Naive B cell (primary cell): ENCODE results near the gene TNRC6B. TPM values are rescaled to one million over a fixed set of nuclear protein-coding genes. Genes with fewer than 3 reads are reported as not detected.
A peak's percentile ranks its signal among the peaks of the same experiment; 100 is the strongest.
"Not testable (repeated sequence)": the region's sequence is repeated elsewhere in the genome, so short reads cannot be mapped to it uniquely, and the experiment has no call there.

Experiments used
- ATAC-seq, 2 donors: fragments of 150-1000 bp; cut with Tn5 transposase; 2 replicates each; pipeline ENCODE4 v1.10.0; 2021; ENCODE audit warnings: low read depth in 2 of 2, mild to moderate bottlenecking in 2 of 2, moderate library complexity in 2 of 2
- DNase-seq: peaks from one replicate; pipeline ENCODE4 v3.0.0; 2022
- H3K27ac Mint-ChIP-seq, 6 donors: one replicate each; pipeline ENCODE4 v1.8.0; 2020 to 2022; ENCODE audit warnings: mild to moderate bottlenecking in 6 of 6, mixed read lengths in 6 of 6, moderate library complexity in 5 of 6, inconsistent platforms in 2 of 6
- H3K27me3 Mint-ChIP-seq, 3 donors: one replicate each; pipeline ENCODE4 v1.8.0; 2021 to 2022; ENCODE audit warnings: mixed read lengths in 3 of 3, mild to moderate bottlenecking in 1 of 3
- H3K36me3 Mint-ChIP-seq, 2 donors: one replicate each; pipeline ENCODE4 v1.8.0; 2020 to 2022; ENCODE audit warnings: mixed read lengths in 2 of 2, inconsistent platforms in 1 of 2, mild to moderate bottlenecking in 1 of 2
- H3K4me1 Mint-ChIP-seq, 3 donors: one replicate each; pipeline ENCODE4 v1.8.0; 2020 to 2022; ENCODE audit warnings: mixed read lengths in 3 of 3, inconsistent platforms in 1 of 3, mild to moderate bottlenecking in 1 of 3, moderate library complexity in 1 of 3
- H3K4me3 Mint-ChIP-seq, 8 donors: one replicate each; pipeline ENCODE4 v1.8.0; 2020 to 2022; ENCODE audit warnings: mild to moderate bottlenecking in 8 of 8, mixed read lengths in 8 of 8, moderate library complexity in 8 of 8, inconsistent platforms in 2 of 8
- H3K9me3 Mint-ChIP-seq, 7 donors: one replicate each; pipeline ENCODE4 v1.8.0; 2020 to 2022; ENCODE audit warnings: mixed read lengths in 7 of 7, mild to moderate bottlenecking in 5 of 7, inconsistent platforms in 2 of 7, moderate library complexity in 1 of 7
- polyA plus RNA-seq, 6 donors: library from polyadenylated mRNA; unstranded; fragments of 300-500 nt; fragmentation: Illumina TruSeq; gene quantifications; one replicate each; pipeline ENCODE4 v1.2.3, GENCODE V29; 2021; ENCODE audit warnings: low read depth in 6 of 6

Gene TNRC6B
- polyA plus RNA-seq, 6 donors from 2014 or later = 37.3 to 171 (median 109) TPM

DNA sequence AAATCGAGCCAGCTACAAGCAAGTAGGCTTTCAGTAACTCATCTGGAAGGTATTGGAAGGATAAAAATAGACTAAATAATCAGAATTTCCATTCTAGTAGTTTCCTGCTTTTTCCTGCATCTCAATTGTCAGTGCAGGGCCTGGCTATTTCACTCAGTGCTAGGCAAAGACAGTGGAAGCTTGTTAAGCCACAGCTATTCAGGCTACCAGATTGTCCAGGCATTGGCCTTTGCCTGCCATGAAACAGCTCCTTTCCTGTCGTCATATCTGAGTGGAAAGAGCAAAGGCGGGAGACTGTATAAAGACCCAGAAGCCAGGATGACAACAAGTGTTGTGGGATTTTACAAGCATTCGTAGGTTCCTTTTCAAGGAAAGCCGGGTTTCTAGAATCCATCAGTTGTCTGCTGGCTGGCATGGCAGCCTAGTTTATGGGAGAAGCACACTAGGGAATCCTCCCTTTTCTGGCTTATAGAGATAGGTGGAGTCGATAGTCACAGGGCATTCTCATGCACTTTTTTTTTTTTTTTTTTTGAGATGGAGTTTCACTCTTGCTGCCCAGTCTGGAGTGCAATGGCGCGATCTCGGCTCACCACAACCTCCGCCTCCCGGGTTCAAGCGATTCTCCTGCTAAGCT, 2.0 kb upstream of the TNRC6B start:
- peaks cover 52 to 61% (median 55%) of the 10 kb centered on the region in 3 donors for H3K4me1 Mint-ChIP-seq
- H3K9me3 Mint-ChIP-seq = no peaks in the 10 kb centered on the region
- peak overlapping the region in 2 of 6 donors; percentile 14 to 34 for H3K27ac Mint-ChIP-seq
- no peak for DNase-seq
- H3K36me3 Mint-ChIP-seq = no peaks in the 10 kb centered on the region
- no peaks in the 10 kb centered on the region for H3K27me3 Mint-ChIP-seq
- peak overlapping the region in 1 of 8 donors; percentile 9 for H3K4me3 Mint-ChIP-seq
- no peak for ATAC-seq

DNA sequence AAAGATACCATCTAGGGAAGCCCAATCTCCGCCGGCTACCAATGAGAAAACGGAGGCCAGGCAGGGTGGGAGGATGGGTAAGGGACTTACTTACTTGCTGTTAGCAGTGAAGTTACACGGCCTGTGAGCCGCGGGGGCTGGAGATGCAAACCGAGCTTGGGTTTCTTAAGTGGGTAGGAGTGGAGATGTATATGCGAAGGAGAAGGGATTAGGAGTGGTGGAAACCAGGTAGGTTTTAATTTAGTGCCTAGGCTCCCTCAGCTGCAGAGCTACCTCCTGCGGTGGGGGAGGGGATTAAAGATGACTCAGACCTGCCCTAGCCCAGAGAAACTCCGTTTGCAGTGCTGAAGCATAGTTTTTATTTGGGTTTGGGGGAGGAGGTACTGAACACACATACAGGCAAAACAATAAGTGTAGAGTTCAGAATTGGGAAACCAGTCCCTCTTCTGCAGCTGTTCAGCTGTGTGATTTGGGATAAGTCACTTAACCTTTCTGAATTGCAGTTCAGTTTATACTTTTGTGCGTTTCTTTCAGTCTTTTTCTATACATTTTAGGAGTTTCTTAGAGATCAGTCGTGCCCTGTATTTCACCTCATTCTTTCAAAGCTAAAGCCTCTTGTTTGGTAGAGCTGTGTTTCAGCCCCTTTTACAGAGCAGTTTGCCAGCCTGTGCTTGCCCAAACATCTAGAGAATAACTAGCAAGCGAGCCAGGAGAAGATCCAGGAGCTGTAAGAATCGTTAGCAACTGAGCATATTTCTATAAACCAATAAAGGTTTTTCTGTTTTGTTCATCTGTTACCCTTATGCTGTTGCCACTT, 596 bp upstream of the TNRC6B start:
- peak; percentile 0 for DNase-seq
- H3K4me3 Mint-ChIP-seq = peak overlapping the region; percentile 3 to 95 (median 92)
- peak overlapping the region; percentile 84 to 95 (median 92) for H3K27ac Mint-ChIP-seq
- H3K4me1 Mint-ChIP-seq = peaks cover 51 to 61% (median 60%) of the 10 kb centered on the region in 3 donors
- ATAC-seq = no peak
- no peaks in the 10 kb centered on the region for H3K27me3 Mint-ChIP-seq
- H3K36me3 Mint-ChIP-seq = no peaks in the 10 kb centered on the region
- H3K9me3 Mint-ChIP-seq = no peaks in the 10 kb centered on the region

DNA sequence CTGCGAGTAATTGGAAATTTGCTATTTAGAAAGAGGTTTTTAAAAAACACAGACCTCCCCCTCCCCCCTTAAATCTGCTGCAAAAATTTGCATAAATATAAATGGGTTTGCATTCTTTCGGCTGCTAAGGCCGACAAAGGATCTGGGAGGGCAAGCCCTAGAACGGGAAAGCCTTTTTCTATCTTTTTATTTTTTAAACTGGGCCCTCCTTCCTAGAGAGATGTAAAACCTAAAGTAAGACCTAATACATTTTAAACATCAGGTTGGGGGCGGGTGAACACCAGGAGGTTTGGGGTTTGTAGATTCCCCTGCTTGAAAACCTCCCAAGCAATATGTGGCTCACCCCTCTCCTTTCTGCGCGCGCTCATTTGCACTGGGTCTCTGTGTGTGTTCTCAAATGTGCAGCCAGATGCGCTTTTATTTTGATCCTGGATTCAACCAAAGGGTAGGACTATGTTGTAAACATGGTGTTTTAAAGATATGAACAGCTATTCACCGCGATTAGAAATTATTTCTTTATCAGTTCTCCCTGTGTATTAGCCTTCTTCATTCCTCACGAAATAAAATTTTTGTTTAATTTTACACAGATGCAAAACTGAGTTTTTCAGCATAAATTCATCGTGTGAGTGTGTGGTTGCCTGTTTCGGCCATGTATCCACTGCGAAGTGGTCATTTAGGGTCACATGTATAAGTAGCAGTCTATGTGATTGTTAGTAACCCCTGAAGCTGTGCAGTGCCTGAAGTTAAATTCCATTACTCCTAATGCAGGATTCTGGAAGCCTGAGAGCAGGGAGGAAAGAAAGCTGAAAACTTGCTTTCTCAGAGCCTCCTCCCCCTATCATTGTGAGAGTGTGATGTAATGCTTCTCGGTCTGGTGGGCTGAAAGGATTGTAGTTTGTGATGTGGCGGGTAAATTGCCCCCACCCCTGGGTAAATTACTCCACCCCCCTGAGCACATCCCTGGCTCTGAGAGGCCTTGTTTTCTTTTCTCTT, 988 bp downstream of the TNRC6B start:
- Mint-ChIP-seq H3K4me1 (peaks cover 57 to 71% (median 63%) of the 10 kb centered on the region in 3 donors), H3K4me3 (peak overlapping the region; percentile 78 to 95 (median 94)), H3K27ac (peak overlapping the region; percentile 84 to 95 (median 94)), H3K9me3 (no peaks in the 10 kb centered on the region), H3K27me3 (no peaks in the 10 kb centered on the region), H3K36me3 (no peaks in the 10 kb centered on the region)
- DNase-seq = peak; percentile 37
- peak; percentile 27 to 45 for ATAC-seq

GRCh38 chr22:40179526-40179925, 1.8 kb downstream of the TNRC6B start:
- peak overlapping the region; percentile 54 to 95 (median 94) for H3K27ac Mint-ChIP-seq
- ATAC-seq (no peak), DNase-seq (no peak)
- H3K4me3 Mint-ChIP-seq = peak overlapping the region; percentile 78 to 95 (median 94)
- H3K36me3 Mint-ChIP-seq = no peaks in the 10 kb centered on the region
- no peaks in the 10 kb centered on the region for H3K9me3 Mint-ChIP-seq
- H3K4me1 Mint-ChIP-seq = peaks cover 63 to 78% (median 70%) of the 10 kb centered on the region in 3 donors
- no peaks in the 10 kb centered on the region for H3K27me3 Mint-ChIP-seq

GRCh38 chr22:40180403-40180802, 2.7 kb downstream of the TNRC6B start:
- Mint-ChIP-seq H3K27me3 (no peaks in the 10 kb centered on the region), H3K27ac (peak overlapping the region in 5 of 6 donors; percentile 5 to 87 (median 28)), H3K4me3 (peak overlapping the region in 5 of 8 donors; percentile 28 to 78 (median 57)), H3K9me3 (no peaks in the 10 kb centered on the region), H3K36me3 (no peaks in the 10 kb centered on the region), H3K4me1 (peaks cover 69 to 87% (median 78%) of the 10 kb centered on the region in 3 donors)
- no peak for DNase-seq
- no peak for ATAC-seq

GRCh38 chr22:40181323-40181722, 3.6 kb downstream of the TNRC6B start:
- peaks cover 6 to 8% of the 10 kb centered on the region in 2 donors for H3K36me3 Mint-ChIP-seq
- DNase-seq (no peak), ATAC-seq (no peak)
- peak overlapping the region in 1 of 8 donors; percentile 44 for H3K4me3 Mint-ChIP-seq
- no peaks in the 10 kb centered on the region for H3K27me3 Mint-ChIP-seq
- H3K27ac Mint-ChIP-seq = peak overlapping the region in 2 of 6 donors; percentile 69 to 80
- peaks cover 73 to 92% (median 85%) of the 10 kb centered on the region in 3 donors for H3K4me1 Mint-ChIP-seq
- no peaks in the 10 kb centered on the region for H3K9me3 Mint-ChIP-seq

GRCh38 chr22:40182231-40182835, 4.6 kb downstream of the TNRC6B start:
- Mint-ChIP-seq H3K9me3 (no peaks in the 10 kb centered on the region), H3K4me3 (peak overlapping the region in 7 of 8 donors; percentile 55 to 83 (median 74)), H3K27ac (peak overlapping the region; percentile 34 to 94 (median 80))

DNA sequence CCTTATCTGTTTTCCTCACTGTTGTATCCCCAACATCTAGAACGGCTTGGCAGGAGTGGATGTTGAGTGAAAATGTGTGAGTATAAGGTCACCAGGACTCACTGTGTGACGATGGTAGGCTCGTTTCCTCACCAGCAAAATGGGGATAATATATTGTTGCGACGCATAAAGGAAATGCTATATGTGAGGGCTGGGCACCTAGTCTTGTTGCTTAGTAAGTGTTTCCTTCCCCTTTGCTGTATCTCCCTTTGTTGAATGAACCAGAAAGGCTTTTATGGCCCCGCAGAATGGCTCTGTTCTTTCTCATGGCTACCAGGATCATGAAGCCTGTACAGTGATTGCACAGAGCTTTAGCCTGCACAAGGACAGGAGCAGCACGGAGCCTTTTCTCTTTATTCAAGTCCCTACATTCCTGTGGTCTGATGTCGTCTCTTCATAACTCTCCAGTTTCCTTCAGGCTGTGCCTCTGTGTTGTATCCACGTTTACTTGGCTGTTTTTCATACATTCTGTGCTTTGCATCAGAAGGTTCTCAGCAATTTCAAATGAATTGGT, 5.4 kb downstream of the TNRC6B start:
- no peaks in the 10 kb centered on the region for H3K27me3 Mint-ChIP-seq
- DNase-seq = peak; percentile 19
- peaks cover 56 to 87% (median 67%) of the 10 kb centered on the region in 3 donors for H3K4me1 Mint-ChIP-seq
- peak overlapping the region; percentile 44 to 83 (median 67) for H3K4me3 Mint-ChIP-seq
- H3K36me3 Mint-ChIP-seq = peaks cover 6 to 8% of the 10 kb centered on the region in 2 donors
- ATAC-seq = peak; percentile 60 to 73
- no peaks in the 10 kb centered on the region for H3K9me3 Mint-ChIP-seq
- peak overlapping the region; percentile 71 to 94 (median 80) for H3K27ac Mint-ChIP-seq

More at GRCh38 chr22:40182231-40182835, 4.6 kb downstream of the TNRC6B start:
- H3K36me3 Mint-ChIP-seq = peaks cover 6 to 8% of the 10 kb centered on the region in 2 donors
- H3K4me1 Mint-ChIP-seq = peaks cover 63 to 84% (median 75%) of the 10 kb centered on the region in 3 donors
- DNase-seq (no peak), ATAC-seq (no peak)
- no peaks in the 10 kb centered on the region for H3K27me3 Mint-ChIP-seq

DNA sequence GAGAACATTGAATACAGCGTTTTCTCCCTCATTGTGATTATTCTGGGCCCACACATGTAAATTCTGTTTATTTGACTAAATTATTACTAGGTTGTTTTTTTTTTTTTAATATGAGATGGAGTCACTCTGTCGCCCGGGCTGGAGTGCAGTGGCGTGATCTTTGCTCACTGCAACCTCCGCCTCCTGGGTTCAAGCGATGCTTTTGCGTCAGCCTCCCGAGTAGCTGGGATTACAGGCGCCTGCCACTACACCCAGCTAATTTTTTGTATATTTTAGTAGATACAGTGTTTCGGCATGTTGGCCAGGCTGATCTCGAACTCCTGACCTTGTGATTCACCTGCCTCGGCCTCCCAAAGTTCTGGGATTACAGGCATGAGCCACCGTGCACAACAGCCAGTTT, 5.9 kb downstream of the TNRC6B start:
- H3K9me3 Mint-ChIP-seq, H3K36me3 Mint-ChIP-seq, DNase-seq, H3K27me3 Mint-ChIP-seq, ATAC-seq: not testable (repeated sequence)
- Mint-ChIP-seq H3K4me3 (peak overlapping the region in 4 of 8 donors; percentile 55 to 83 (median 59)), H3K4me1 (peaks cover 54 to 88% (median 70%) of the 10 kb centered on the region in 3 donors), H3K27ac (peak overlapping the region in 3 of 6 donors; percentile 71 to 80 (median 72))

- ATAC-seq (no peak), DNase-seq (no peak)
- H3K27ac Mint-ChIP-seq = peak overlapping the region in 4 of 6 donors; percentile 10 to 29 (median 12)
- H3K4me3 Mint-ChIP-seq = no peak overlapping the region
- no peaks in the 10 kb centered on the region for H3K27me3 Mint-ChIP-seq
- H3K36me3 Mint-ChIP-seq = peaks cover 13 to 18% of the 10 kb centered on the region in 2 donors
- peaks cover 46 to 80% (median 56%) of the 10 kb centered on the region in 3 donors for H3K4me1 Mint-ChIP-seq
- H3K9me3 Mint-ChIP-seq = no peaks in the 10 kb centered on the region
These were observed 9.7 kb downstream of the TNRC6B start for GRCh38 chr22:40187389-40187788.

DNA sequence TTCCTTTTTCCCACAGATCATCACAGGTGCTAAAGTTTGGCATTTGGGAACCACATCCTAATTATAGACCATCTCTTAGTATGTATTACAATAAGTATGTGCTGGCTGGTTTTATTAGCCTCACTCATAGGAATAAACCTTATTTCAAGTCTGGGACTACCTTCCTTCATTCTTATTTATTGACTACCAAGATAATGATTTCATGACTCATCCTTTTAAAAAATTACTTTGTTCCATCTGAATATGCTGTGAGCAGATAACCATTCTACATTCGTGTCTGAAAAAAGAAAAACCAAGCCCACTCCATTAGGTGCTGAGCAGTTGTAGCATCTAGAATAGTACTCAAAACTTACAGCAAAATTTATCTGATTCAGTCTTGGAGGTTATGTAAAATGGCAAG, 12.3 kb downstream of the TNRC6B start:
- H3K27ac Mint-ChIP-seq = peak overlapping the region in 2 of 6 donors; percentile 67 to 83

DNA sequence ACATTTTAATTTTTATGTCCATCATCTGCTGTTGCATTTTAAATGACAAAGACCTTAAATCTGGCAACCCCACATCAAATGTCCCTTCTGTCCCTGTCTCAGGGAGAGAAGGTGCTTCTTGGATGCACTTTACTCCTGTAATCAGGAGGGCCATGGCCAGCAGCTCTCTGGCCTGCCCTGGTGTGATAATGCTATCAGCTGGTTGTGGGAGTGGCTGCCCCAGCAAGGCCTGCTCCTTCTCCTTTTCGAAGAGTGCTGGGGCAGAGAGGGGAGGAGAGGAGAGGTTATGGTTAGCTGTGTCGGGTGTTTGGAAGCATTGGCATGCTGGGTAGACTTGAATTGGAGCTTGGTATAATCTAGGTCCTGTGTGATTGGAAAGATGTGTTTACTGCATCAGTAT, 12.8 kb downstream of the TNRC6B start:
- Mint-ChIP-seq H3K36me3 (peaks cover 13 to 24% of the 10 kb centered on the region in 2 donors), H3K4me1 (peaks cover 42 to 78% (median 56%) of the 10 kb centered on the region in 3 donors), H3K4me3 (peak overlapping the region in 1 of 8 donors; percentile 20)

More for the DNA sequence above, 12.3 kb downstream of the TNRC6B start:
- DNase-seq (no peak), ATAC-seq (no peak)
- no peak overlapping the region for H3K4me3 Mint-ChIP-seq
- no peaks in the 10 kb centered on the region for H3K27me3 Mint-ChIP-seq
- no peaks in the 10 kb centered on the region for H3K9me3 Mint-ChIP-seq
- peaks cover 46 to 80% (median 59%) of the 10 kb centered on the region in 3 donors for H3K4me1 Mint-ChIP-seq
- H3K36me3 Mint-ChIP-seq = peaks cover 13 to 24% of the 10 kb centered on the region in 2 donors

More for the DNA sequence above, 12.8 kb downstream of the TNRC6B start:
- H3K27ac Mint-ChIP-seq = peak overlapping the region in 4 of 6 donors; percentile 71 to 83 (median 81)
- no peaks in the 10 kb centered on the region for H3K27me3 Mint-ChIP-seq
- H3K9me3 Mint-ChIP-seq = no peaks in the 10 kb centered on the region
- ATAC-seq (no peak), DNase-seq (no peak)
